Gastrocnemius medialis (tissue), 4 donors: ENCODE results near the gene STS. TPM values are rescaled to one million over a fixed set of nuclear protein-coding genes. Genes with fewer than 3 reads are reported as not detected.

Experiments used
- ATAC-seq, 2 donors: fragments of 150-250 bp; one replicate each; pipeline ENCODE4 v1.9.1; 2016
- DNase-seq, 2 donors: peaks; one replicate each; pipeline ENCODE4 v3.0.0-alpha.2; 2019
- H3K27ac ChIP-seq, 4 donors: fragments of 200-600 bp; sonication (generic); 1 replicate in 1 of 4; 2 replicates in 3 of 4; pipeline ENCODE4 v1.5.1; 2016 to 2018; ENCODE audit warnings: mild to moderate bottlenecking in 2 of 4, moderate library complexity in 1 of 4
- H3K27me3 ChIP-seq, 3 donors: fragments of 200-600 bp; sonication (generic) in 2 of 3; 1 replicate in 1 of 3; 2 replicates in 2 of 3; pipeline versions ENCODE4 v1.5.1 to v1.6.0; 2016 to 2019; ENCODE audit warnings: mild to moderate bottlenecking in 1 of 3, moderate library complexity in 1 of 3
- H3K36me3 ChIP-seq, 2 donors: fragments of 200-600 bp; sonication (generic) in 1 of 2; one replicate each; pipeline ENCODE4 v1.5.1; 2017 to 2018
- H3K4me1 ChIP-seq, 2 donors: fragments of 200-600 bp; sonication (generic) in 1 of 2; one replicate each; pipeline ENCODE4 v1.5.1; 2016 to 2017; ENCODE audit warnings: mild to moderate bottlenecking in 2 of 2
- H3K4me3 ChIP-seq, 4 donors: fragments of 200-600 bp; sonication (generic) in 3 of 4; 1 replicate in 1 of 4; 2 replicates in 3 of 4; pipeline ENCODE4 v1.5.1; 2016 to 2019; ENCODE audit warnings: mild to moderate bottlenecking in 2 of 4
- H3K9me3 ChIP-seq, 3 donors: fragments of 200-600 bp; sonication (generic) in 2 of 3; 1 replicate in 1 of 3; 2 replicates in 2 of 3; pipeline ENCODE4 v1.5.1; 2016 to 2019
- POLR2A ChIP-seq, 2 donors: fragments of 450-650 bp; IDR thresholded peaks; one replicate each; pipeline ENCODE4 v1.6.1; 2017; ENCODE audit warnings: antibody characterized with exemption in 2 of 2, mild to moderate bottlenecking in 2 of 2, moderate library complexity in 2 of 2
- in situ Hi-C, 4 donors: fragments of 200-750 bp; cut with MboI; loops; one replicate each; pipeline versions ENCODE4 v1.15.0 to v1.8.0; 2017; ENCODE audit warnings: low sequenced_read_pairs in 4 of 4
- intact Hi-C: fragments of 100-400 bp; cut with DNase I; formaldehyde crosslinking; loops from one replicate; pipeline ENCODE4 v1.15.1; 2023; ENCODE audit warnings: low total_unique reads
- total RNA-seq, 4 donors: library from RNA; depleted of rRNA; stranded (reverse); fragments of >200 nt; gene quantifications; one replicate each; pipeline versions ENCODE4 v1.1.0 to v1.2.3, GENCODE V29; 2016
- TF ChIP-seq, protein P1 (sequence below), 5 experiments: fragments of 450-650 bp in 3 of 5; fragments of 200-600 bp in 2 of 5; sonication (generic) in 2 of 5; IDR thresholded peaks in 4 of 5; conservative IDR thresholded peaks in 1 of 5; 1 replicate in 4 of 5; 2 replicates in 1 of 5; pipeline ENCODE4 v1.5.1; 2016 to 2019; ENCODE audit warnings: antibody characterized with exemption in 5 of 5, mild to moderate bottlenecking in 3 of 5, moderate library complexity in 3 of 5

The STS gene
- total RNA-seq, 4 donors from 2014 or later: 1.7 to 6.7 (median 4.4) TPM

DNA sequence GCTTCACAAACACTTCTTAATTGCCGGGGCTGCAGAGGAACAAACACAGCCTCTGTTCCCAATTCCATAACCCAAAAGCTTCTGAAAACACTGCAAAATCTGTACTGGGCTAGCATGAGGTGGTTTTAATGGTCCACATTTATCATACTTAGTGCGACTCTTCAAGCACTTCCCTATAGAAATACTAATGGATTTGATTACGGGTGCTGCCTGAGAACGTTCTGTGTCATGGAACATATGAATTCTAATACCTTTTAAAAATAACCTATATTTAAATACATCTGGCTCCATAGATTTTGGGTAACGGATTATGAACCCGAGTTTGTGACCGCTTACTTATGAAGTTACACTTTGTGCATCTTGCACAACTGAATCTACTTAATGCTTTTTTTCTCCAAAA lies 35.4 kb upstream of the STS start:
- Histone ChIP-seq H3K27me3 (no peaks in the 10 kb centered on the region), H3K4me1 (peaks cover 0 to 14% of the 10 kb centered on the region in 2 donors), H3K9me3 (no peaks in the 10 kb centered on the region), H3K4me3 (no peak overlapping the region), H3K27ac (no peak overlapping the region), H3K36me3 (no peaks in the 10 kb centered on the region)
- no peak for DNase-seq
- no peak for ATAC-seq
- intact Hi-C loops (no loop called here), in situ Hi-C loops (no loop called here)
- TF ChIP-seq POLR2A (IDR thresholded peaks at IDR 0.05): no peak
- TF ChIP-seq, protein P1, sequence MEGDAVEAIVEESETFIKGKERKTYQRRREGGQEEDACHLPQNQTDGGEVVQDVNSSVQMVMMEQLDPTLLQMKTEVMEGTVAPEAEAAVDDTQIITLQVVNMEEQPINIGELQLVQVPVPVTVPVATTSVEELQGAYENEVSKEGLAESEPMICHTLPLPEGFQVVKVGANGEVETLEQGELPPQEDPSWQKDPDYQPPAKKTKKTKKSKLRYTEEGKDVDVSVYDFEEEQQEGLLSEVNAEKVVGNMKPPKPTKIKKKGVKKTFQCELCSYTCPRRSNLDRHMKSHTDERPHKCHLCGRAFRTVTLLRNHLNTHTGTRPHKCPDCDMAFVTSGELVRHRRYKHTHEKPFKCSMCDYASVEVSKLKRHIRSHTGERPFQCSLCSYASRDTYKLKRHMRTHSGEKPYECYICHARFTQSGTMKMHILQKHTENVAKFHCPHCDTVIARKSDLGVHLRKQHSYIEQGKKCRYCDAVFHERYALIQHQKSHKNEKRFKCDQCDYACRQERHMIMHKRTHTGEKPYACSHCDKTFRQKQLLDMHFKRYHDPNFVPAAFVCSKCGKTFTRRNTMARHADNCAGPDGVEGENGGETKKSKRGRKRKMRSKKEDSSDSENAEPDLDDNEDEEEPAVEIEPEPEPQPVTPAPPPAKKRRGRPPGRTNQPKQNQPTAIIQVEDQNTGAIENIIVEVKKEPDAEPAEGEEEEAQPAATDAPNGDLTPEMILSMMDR (IDR thresholded peaks at IDR 0.05 in 4 of 5, conservative IDR thresholded peaks at IDR 0.05 in 1 of 5): no peak

DNA sequence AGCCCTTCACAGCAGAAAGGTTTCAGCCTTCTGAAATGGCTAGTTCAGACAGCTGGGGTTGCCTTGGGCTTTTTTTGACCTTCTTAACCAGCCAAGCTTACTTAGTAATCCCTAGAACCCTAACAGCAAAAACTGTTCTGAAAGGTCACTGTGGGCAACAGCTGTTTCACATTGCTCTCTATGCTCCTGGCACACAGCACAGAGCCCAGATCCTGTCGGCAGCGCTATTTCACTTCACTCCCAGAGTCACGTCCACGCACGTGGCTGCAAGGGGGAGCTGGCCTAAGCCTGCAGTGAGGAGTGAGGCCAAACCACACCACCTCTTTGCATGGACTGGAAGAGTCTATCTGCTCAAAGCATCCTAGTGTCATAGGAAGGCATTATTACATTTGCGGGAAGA lies 32.0 kb upstream of the STS start:
- in situ Hi-C loops: no loop called here
- TF ChIP-seq, protein P1 (IDR thresholded peaks at IDR 0.05 in 4 of 5, conservative IDR thresholded peaks at IDR 0.05 in 1 of 5): no peak
- TF ChIP-seq POLR2A (IDR thresholded peaks at IDR 0.05): no peak
- peaks cover 5 to 31% of the 10 kb centered on the region in 2 donors for H3K4me1 ChIP-seq
- DNase-seq: peak in 1 of 2 donors; percentile 24
- no peak overlapping the region for H3K27ac ChIP-seq
- H3K36me3 ChIP-seq: no peaks in the 10 kb centered on the region
- intact Hi-C loops: no loop called here
- no peaks in the 10 kb centered on the region for H3K27me3 ChIP-seq
- H3K9me3 ChIP-seq: no peaks in the 10 kb centered on the region
- H3K4me3 ChIP-seq: no peak overlapping the region
- ATAC-seq: peak in 1 of 2 donors; percentile 68

DNA sequence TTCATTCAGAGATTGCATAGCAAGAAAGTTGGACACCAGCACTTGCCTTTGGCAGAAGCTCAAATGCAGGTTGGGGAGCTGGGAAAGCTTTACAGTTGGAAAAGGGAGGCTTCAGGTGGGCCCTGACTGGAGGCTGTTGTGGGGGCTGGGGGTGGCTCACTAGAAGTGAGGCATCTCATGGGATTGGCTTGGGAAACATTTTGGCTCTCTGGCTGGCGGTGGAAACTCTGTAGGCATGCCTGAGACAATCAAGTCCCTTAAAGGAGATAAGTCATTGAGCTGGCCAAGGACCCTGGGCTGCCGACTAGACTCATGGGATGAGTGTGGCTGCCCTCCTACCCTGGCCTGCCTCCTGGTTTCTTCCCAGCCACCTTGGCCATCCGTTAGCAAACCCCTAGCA lies 31.4 kb upstream of the STS start:
- no peaks in the 10 kb centered on the region for H3K27me3 ChIP-seq
- no peak for DNase-seq
- intact Hi-C loops (no loop called here), in situ Hi-C loops (no loop called here)
- no peak for TF ChIP-seq POLR2A (IDR thresholded peaks at IDR 0.05)
- TF ChIP-seq, protein P1 (IDR thresholded peaks at IDR 0.05 in 4 of 5, conservative IDR thresholded peaks at IDR 0.05 in 1 of 5): no peak
- no peaks in the 10 kb centered on the region for H3K36me3 ChIP-seq
- ATAC-seq: no peak
- no peak overlapping the region for H3K27ac ChIP-seq
- H3K4me3 ChIP-seq: no peak overlapping the region
- no peaks in the 10 kb centered on the region for H3K9me3 ChIP-seq
- peaks cover 9 to 37% of the 10 kb centered on the region in 2 donors for H3K4me1 ChIP-seq

DNA sequence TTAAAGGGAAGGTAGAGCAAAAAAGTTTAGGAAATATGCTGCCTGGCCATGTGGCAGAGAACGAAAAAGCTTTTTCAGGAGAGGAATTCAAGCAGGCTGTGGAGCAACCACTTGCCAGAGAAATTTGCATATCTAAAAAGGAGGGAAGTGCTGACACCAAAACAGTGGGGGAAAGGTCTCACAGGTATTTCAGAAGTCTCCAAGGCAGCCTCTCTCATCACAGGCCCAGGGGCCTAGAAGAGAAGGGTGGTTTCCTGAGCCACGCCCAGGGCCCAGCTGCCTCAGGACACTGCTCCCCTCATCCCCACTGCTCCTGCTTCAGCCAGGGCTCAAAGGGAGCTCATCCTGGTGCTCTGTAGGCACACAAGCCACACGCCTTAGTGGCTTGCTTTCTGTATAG lies 29.9 kb upstream of the STS start:
- Histone ChIP-seq H3K27ac (no peak overlapping the region), H3K4me1 (peaks cover 9 to 42% of the 10 kb centered on the region in 2 donors), H3K9me3 (no peaks in the 10 kb centered on the region), H3K36me3 (no peaks in the 10 kb centered on the region), H3K4me3 (no peak overlapping the region), H3K27me3 (no peaks in the 10 kb centered on the region)
- in situ Hi-C loops (no loop called here), intact Hi-C loops (no loop called here)
- DNase-seq (no peak), ATAC-seq (no peak)
- TF ChIP-seq POLR2A (IDR thresholded peaks at IDR 0.05): no peak
- TF ChIP-seq, protein P1 (IDR thresholded peaks at IDR 0.05 in 4 of 5, conservative IDR thresholded peaks at IDR 0.05 in 1 of 5): no peak
